ENCODE data around the gene USP2.

DNA sequence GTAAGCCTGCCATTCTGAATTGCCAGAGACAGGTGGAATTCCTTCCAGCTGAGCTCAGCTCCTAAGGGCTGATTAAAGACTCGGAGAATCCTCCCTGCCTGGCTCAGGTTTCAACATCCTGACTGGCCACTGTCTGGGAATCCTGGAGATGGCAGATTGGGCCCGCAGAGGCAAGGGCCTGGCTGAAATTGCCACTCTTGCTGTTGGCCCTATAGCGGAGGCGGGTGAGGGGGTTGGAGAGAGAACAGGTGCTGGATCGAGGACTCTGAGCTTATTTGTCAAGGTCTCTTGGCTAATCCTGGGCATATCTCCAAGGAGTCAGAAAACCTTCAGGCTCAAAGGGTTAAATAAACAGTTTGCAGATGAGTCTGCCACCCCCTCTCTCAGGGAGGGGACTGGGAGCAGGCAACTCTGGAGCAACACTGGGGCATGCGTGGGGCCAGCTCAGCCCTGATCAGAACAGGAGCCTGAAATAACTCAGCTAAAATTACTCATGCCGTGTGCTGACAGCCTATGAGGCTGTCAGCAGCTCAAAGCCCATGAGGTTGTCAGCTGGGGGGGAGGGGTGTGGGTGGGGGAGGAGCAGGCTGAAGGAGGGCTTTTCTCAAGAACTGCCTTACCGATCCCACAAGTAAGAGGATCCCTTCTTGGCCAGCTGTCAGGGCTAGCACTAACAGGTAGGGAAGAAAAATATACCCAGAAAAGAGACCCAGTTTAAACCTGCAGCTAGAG, 20.3 kb downstream of the USP2 start:
- TF ChIP-seq POLR2AphosphoS5 (IDR thresholded peaks at IDR 0.05) (no peak), POLR2A (IDR thresholded peaks at IDR 0.05) (no peak)
- TF ChIP-seq, protein P1, sequence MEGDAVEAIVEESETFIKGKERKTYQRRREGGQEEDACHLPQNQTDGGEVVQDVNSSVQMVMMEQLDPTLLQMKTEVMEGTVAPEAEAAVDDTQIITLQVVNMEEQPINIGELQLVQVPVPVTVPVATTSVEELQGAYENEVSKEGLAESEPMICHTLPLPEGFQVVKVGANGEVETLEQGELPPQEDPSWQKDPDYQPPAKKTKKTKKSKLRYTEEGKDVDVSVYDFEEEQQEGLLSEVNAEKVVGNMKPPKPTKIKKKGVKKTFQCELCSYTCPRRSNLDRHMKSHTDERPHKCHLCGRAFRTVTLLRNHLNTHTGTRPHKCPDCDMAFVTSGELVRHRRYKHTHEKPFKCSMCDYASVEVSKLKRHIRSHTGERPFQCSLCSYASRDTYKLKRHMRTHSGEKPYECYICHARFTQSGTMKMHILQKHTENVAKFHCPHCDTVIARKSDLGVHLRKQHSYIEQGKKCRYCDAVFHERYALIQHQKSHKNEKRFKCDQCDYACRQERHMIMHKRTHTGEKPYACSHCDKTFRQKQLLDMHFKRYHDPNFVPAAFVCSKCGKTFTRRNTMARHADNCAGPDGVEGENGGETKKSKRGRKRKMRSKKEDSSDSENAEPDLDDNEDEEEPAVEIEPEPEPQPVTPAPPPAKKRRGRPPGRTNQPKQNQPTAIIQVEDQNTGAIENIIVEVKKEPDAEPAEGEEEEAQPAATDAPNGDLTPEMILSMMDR (IDR thresholded peaks at IDR 0.05) = no peak
